ENCODE measurements around the gene STAT2. TPM values are rescaled to one million over a fixed set of nuclear protein-coding genes. Genes with fewer than 3 reads are reported as not detected.
"Not testable (repeated sequence)": the region's sequence is repeated elsewhere in the genome, so short reads cannot be mapped to it uniquely, and the experiment has no call there.

The STAT2 gene
- total and polyA plus RNA-seq, 5 donors from 2014 or later, result 67.9 to 190 (median 85.2) TPM

- no peaks in the 10 kb centered on the region for H3K27me3 ChIP-seq (ENCODE audit: control insufficient read depth, insufficient read depth, low read length)
- H3K4me3 ChIP-seq (ENCODE audit: low read depth, low read length), result peak overlapping the region; percentile 86
- H3K36me3 ChIP-seq (ENCODE audit: control insufficient read depth, insufficient read depth, low read length), result peaks cover 26% of the 10 kb centered on the region
- H3K27me3 Mint-ChIP-seq, result no peaks in the 10 kb centered on the region
- H3K27ac Mint-ChIP-seq, result peak overlapping the region; percentile 98 to 100 (median 99)
- H3K9me3 Mint-ChIP-seq, result peaks cover 0 to 3% (median 0%) of the 10 kb centered on the region in 7 donors
- DNase-seq (no peak), ATAC-seq (ENCODE audit: low read depth in 2 of 2) (no peak)
- peak overlapping the region; percentile 78 to 98 (median 94) for H3K4me3 Mint-ChIP-seq
- H3K36me3 Mint-ChIP-seq, result peaks cover 25% of the 10 kb centered on the region
- peaks cover 36% of the 10 kb centered on the region for H3K4me1 ChIP-seq (ENCODE audit: control insufficient read depth, insufficient read depth, low read length, poor library complexity, severe bottlenecking)
- H3K9me3 ChIP-seq (ENCODE audit: control insufficient read depth in 2 of 2, low read length in 2 of 2), result no peaks in the 10 kb centered on the region
- peaks cover 2 to 45% (median 29%) of the 10 kb centered on the region in 4 donors for H3K4me1 Mint-ChIP-seq
- H3K27ac ChIP-seq (ENCODE audit: insufficient read depth, low read length, poor library complexity, severe bottlenecking), result peak overlapping the region; percentile 91
Measured at GRCh38 chr12:56339158-56339422, 20.8 kb downstream of the STAT2 start.

GRCh38 chr12:56338308-56339157, 21.4 kb downstream of the STAT2 start, which contains the start of gene IL23A:
Gene IL23A (plus strand): TSS chr12:56338884. CDS start chr12:56339045, 161 bp downstream.
- Histone ChIP-seq H3K36me3 (ENCODE audit: control insufficient read depth, insufficient read depth, low read length) (peaks cover 20% of the 10 kb centered on the region), H3K4me1 (ENCODE audit: control insufficient read depth, insufficient read depth, low read length, poor library complexity, severe bottlenecking) (peaks cover 41% of the 10 kb centered on the region), H3K9me3 (ENCODE audit: control insufficient read depth in 2 of 2, low read length in 2 of 2) (no peaks in the 10 kb centered on the region), H3K27ac (ENCODE audit: insufficient read depth, low read length, poor library complexity, severe bottlenecking) (peak within 1 kb of the TSS; percentile 91), H3K27me3 (ENCODE audit: control insufficient read depth, insufficient read depth, low read length) (no peaks in the 10 kb centered on the region), H3K4me3 (ENCODE audit: low read depth, low read length) (peak within 1 kb of the TSS; percentile 86)
- peak within 1 kb of the TSS; percentile 78 to 98 (median 94) for H3K4me3 Mint-ChIP-seq
- ATAC-seq (ENCODE audit: low read depth in 2 of 2), result peak; percentile 78 to 79
- peaks cover 19% of the 10 kb centered on the region for H3K36me3 Mint-ChIP-seq
- peaks cover 0 to 3% (median 0%) of the 10 kb centered on the region in 7 donors for H3K9me3 Mint-ChIP-seq
- no peaks in the 10 kb centered on the region for H3K27me3 Mint-ChIP-seq
- H3K27ac Mint-ChIP-seq, result peak within 1 kb of the TSS; percentile 98 to 100 (median 99)
- peak; percentile 75 to 87 (median 82) for DNase-seq
- peaks cover 6 to 50% (median 32%) of the 10 kb centered on the region in 4 donors for H3K4me1 Mint-ChIP-seq

GRCh38 chr12:56337753-56338251, 22.1 kb downstream of the STAT2 start:
- peaks cover 6 to 58% (median 38%) of the 10 kb centered on the region in 4 donors for H3K4me1 Mint-ChIP-seq
- peaks cover 0 to 3% (median 0%) of the 10 kb centered on the region in 7 donors for H3K9me3 Mint-ChIP-seq
- Histone ChIP-seq H3K9me3 (ENCODE audit: control insufficient read depth in 2 of 2, low read length in 2 of 2) (no peaks in the 10 kb centered on the region), H3K4me1 (ENCODE audit: control insufficient read depth, insufficient read depth, low read length, poor library complexity, severe bottlenecking) (peaks cover 48% of the 10 kb centered on the region), H3K27ac (ENCODE audit: insufficient read depth, low read length, poor library complexity, severe bottlenecking) (peak overlapping the region; percentile 91), H3K36me3 (ENCODE audit: control insufficient read depth, insufficient read depth, low read length) (peaks cover 13% of the 10 kb centered on the region), H3K4me3 (ENCODE audit: low read depth, low read length) (peak overlapping the region; percentile 86), H3K27me3 (ENCODE audit: control insufficient read depth, insufficient read depth, low read length) (no peaks in the 10 kb centered on the region)
- H3K4me3 Mint-ChIP-seq, result peak overlapping the region; percentile 39 to 78 (median 62)
- H3K27me3 Mint-ChIP-seq, result no peaks in the 10 kb centered on the region
- peak overlapping the region; percentile 98 to 100 (median 99) for H3K27ac Mint-ChIP-seq
- peaks cover 12% of the 10 kb centered on the region for H3K36me3 Mint-ChIP-seq
- ATAC-seq (ENCODE audit: low read depth in 2 of 2) (no peak), DNase-seq (peak in 1 of 3 donors; percentile 18)

- ATAC-seq (ENCODE audit: low read depth in 2 of 2) (no peak), DNase-seq (no peak)
- Histone ChIP-seq H3K27me3 (ENCODE audit: control insufficient read depth, insufficient read depth, low read length) (no peaks in the 10 kb centered on the region), H3K9me3 (ENCODE audit: control insufficient read depth in 2 of 2, low read length in 2 of 2) (no peaks in the 10 kb centered on the region), H3K4me3 (ENCODE audit: low read depth, low read length) (no peak overlapping the region), H3K4me1 (ENCODE audit: control insufficient read depth, insufficient read depth, low read length, poor library complexity, severe bottlenecking) (peaks cover 48% of the 10 kb centered on the region), H3K27ac (ENCODE audit: insufficient read depth, low read length, poor library complexity, severe bottlenecking) (no peak overlapping the region), H3K36me3 (ENCODE audit: control insufficient read depth, insufficient read depth, low read length) (peaks cover 6% of the 10 kb centered on the region)
- Mint-ChIP-seq H3K9me3 (peaks cover 0 to 3% (median 0%) of the 10 kb centered on the region in 7 donors), H3K36me3 (peaks cover 7% of the 10 kb centered on the region), H3K4me3 (peak overlapping the region in 3 of 4 donors; percentile 29 to 78 (median 39)), H3K4me1 (peaks cover 6 to 63% (median 40%) of the 10 kb centered on the region in 4 donors), H3K27me3 (no peaks in the 10 kb centered on the region), H3K27ac (peak overlapping the region; percentile 63 to 98 (median 85))
Measured at GRCh38 chr12:56336361-56337167, 23.3 kb downstream of the STAT2 start.

GRCh38 chr12:56335527-56335926, 24.4 kb downstream of the STAT2 start:
- peak overlapping the region in 3 of 4 donors; percentile 43 to 98 (median 82) for H3K4me3 Mint-ChIP-seq

GRCh38 chr12:56334490-56334793, 25.5 kb downstream of the STAT2 start:
- Mint-ChIP-seq H3K27ac (peak overlapping the region; percentile 99 to 100 (median 100)), H3K9me3 (peaks cover 0 to 3% (median 0%) of the 10 kb centered on the region in 7 donors), H3K4me3 (peak overlapping the region; percentile 92 to 98 (median 96)), H3K4me1 (peaks cover 10 to 56% (median 35%) of the 10 kb centered on the region in 4 donors), H3K36me3 (peaks cover 11% of the 10 kb centered on the region), H3K27me3 (no peaks in the 10 kb centered on the region)
- Histone ChIP-seq H3K27me3 (ENCODE audit: control insufficient read depth, insufficient read depth, low read length) (no peaks in the 10 kb centered on the region), H3K36me3 (ENCODE audit: control insufficient read depth, insufficient read depth, low read length) (no peaks in the 10 kb centered on the region), H3K4me3 (ENCODE audit: low read depth, low read length) (peak overlapping the region; percentile 93), H3K9me3 (ENCODE audit: control insufficient read depth in 2 of 2, low read length in 2 of 2) (no peaks in the 10 kb centered on the region), H3K27ac (ENCODE audit: insufficient read depth, low read length, poor library complexity, severe bottlenecking) (peak overlapping the region; percentile 100), H3K4me1 (ENCODE audit: control insufficient read depth, insufficient read depth, low read length, poor library complexity, severe bottlenecking) (peaks cover 36% of the 10 kb centered on the region)
- DNase-seq (peak in 1 of 3 donors; percentile 30), ATAC-seq (ENCODE audit: low read depth in 2 of 2) (no peak)

More at GRCh38 chr12:56335527-56335926, 24.4 kb downstream of the STAT2 start:
- not testable (repeated sequence) for H3K9me3 ChIP-seq (ENCODE audit: control insufficient read depth in 2 of 2, low read length in 2 of 2); H3K9me3 Mint-ChIP-seq; H3K36me3 ChIP-seq (ENCODE audit: control insufficient read depth, insufficient read depth, low read length); H3K27me3 ChIP-seq (ENCODE audit: control insufficient read depth, insufficient read depth, low read length); H3K27ac ChIP-seq (ENCODE audit: insufficient read depth, low read length, poor library complexity, severe bottlenecking); ATAC-seq (ENCODE audit: low read depth in 2 of 2); H3K27me3 Mint-ChIP-seq; DNase-seq; H3K27ac Mint-ChIP-seq; H3K4me3 ChIP-seq (ENCODE audit: low read depth, low read length)
- H3K4me1 ChIP-seq (ENCODE audit: control insufficient read depth, insufficient read depth, low read length, poor library complexity, severe bottlenecking), result peaks cover 47% of the 10 kb centered on the region
- peaks cover 10 to 65% (median 44%) of the 10 kb centered on the region in 4 donors for H3K4me1 Mint-ChIP-seq
- peaks cover 12% of the 10 kb centered on the region for H3K36me3 Mint-ChIP-seq

- no peaks in the 10 kb centered on the region for H3K27me3 Mint-ChIP-seq
- peak; percentile 84 to 85 for ATAC-seq (ENCODE audit: low read depth in 2 of 2)
- peak within 1 kb of the TSS; percentile 92 to 98 (median 96) for H3K4me3 Mint-ChIP-seq
- H3K9me3 Mint-ChIP-seq, result peaks cover 0 to 3% (median 0%) of the 10 kb centered on the region in 7 donors
- H3K4me3 ChIP-seq (ENCODE audit: low read depth, low read length), result peak within 1 kb of the TSS; percentile 93
- peak within 1 kb of the TSS; percentile 100 for H3K27ac ChIP-seq (ENCODE audit: insufficient read depth, low read length, poor library complexity, severe bottlenecking)
- H3K27me3 ChIP-seq (ENCODE audit: control insufficient read depth, insufficient read depth, low read length), result no peaks in the 10 kb centered on the region
- H3K4me1 Mint-ChIP-seq, result peaks cover 10 to 51% (median 30%) of the 10 kb centered on the region in 4 donors
- H3K36me3 Mint-ChIP-seq, result peaks cover 11% of the 10 kb centered on the region
- H3K36me3 ChIP-seq (ENCODE audit: control insufficient read depth, insufficient read depth, low read length), result no peaks in the 10 kb centered on the region
- H3K9me3 ChIP-seq (ENCODE audit: control insufficient read depth in 2 of 2, low read length in 2 of 2), result no peaks in the 10 kb centered on the region
- H3K27ac Mint-ChIP-seq, result peak within 1 kb of the TSS; percentile 99 to 100 (median 100)
- H3K4me1 ChIP-seq (ENCODE audit: control insufficient read depth, insufficient read depth, low read length, poor library complexity, severe bottlenecking), result peaks cover 30% of the 10 kb centered on the region
- peak; percentile 86 to 98 (median 93) for DNase-seq
Measured at GRCh38 chr12:56333679-56334489, 26.0 kb downstream of the STAT2 start, which contains the start of gene PAN2. Gene PAN2 (minus strand): TSS chr12:56334000. CDS start chr12:56333094, 906 bp downstream.
